Mesodermal cell (in vitro differentiated cells): ENCODE measurements around the gene ARF1.
A peak's percentile ranks its signal among the peaks of the same experiment; 100 is the strongest.

Source experiments
- H3K27ac ChIP-seq: 2 replicates; pipeline ENCODE4 v1.7.0; 2013; ENCODE audit warnings: mild to moderate bottlenecking, low read depth, low read length, moderate library complexity; ENCODE audit not compliant: severe bottlenecking
- H3K36me3 ChIP-seq: 2 replicates; pipeline ENCODE4 v1.7.1; 2013; ENCODE audit warnings: mild to moderate bottlenecking, low read length, moderate library complexity; ENCODE audit not compliant: control insufficient read depth, insufficient read depth
- H3K4me1 ChIP-seq: one replicate; pipeline ENCODE4 v1.7.1; 2013; ENCODE audit warnings: mild to moderate bottlenecking, low read length; ENCODE audit not compliant: insufficient read depth, control insufficient read depth, poor library complexity, severe bottlenecking
- H3K4me3 ChIP-seq: 2 replicates; pipeline ENCODE4 v1.7.0; 2013; ENCODE audit warnings: low read length, control low read depth, mild to moderate bottlenecking; ENCODE audit not compliant: insufficient read depth, poor library complexity, severe bottlenecking; ENCODE audit errors: extremely low read depth
- H3K9me3 ChIP-seq: 2 replicates; pipeline ENCODE4 v1.7.1; 2013; ENCODE audit warnings: mild to moderate bottlenecking, low read length, moderate library complexity; ENCODE audit not compliant: control insufficient read depth
- WGBS, 2 experiments: methylation state at CpG; one replicate each; pipeline ENCODE4 v1.1.5; 2013; ENCODE audit warnings: missing lambda C conversion rate in 2 of 2; ENCODE audit not compliant: insufficient coverage in 2 of 2; 5-methylcytosine and 5-hydroxymethylcytosine counted together

The ARF1 gene

DNA sequence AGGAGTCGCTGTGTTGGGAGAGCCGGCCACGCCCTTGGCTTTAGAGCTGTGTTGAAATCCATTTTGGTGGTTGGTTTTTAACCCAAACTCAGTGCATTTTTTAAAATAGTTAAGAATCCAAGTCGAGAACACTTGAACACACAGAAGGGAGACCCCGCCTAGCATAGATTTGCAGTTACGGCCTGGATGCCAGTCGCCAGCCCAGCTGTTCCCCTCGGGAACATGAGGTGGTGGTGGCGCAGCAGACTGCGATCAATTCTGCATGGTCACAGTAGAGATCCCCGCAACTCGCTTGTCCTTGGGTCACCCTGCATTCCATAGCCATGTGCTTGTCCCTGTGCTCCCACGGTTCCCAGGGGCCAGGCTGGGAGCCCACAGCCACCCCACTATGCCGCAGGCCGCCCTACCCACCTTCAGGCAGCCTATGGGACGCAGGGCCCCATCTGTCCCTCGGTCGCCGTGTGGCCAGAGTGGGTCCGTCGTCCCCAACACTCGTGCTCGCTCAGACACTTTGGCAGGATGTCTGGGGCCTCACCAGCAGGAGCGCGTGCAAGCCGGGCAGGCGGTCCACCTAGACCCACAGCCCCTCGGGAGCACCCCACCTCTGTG, 15.9 kb downstream of the ARF1 start:
- Histone ChIP-seq H3K4me1 (peaks cover 6% of the 10 kb centered on the region), H3K36me3 (peaks cover 77% of the 10 kb centered on the region), H3K27ac (no peak overlapping the region), H3K4me3 (no peak overlapping the region), H3K9me3 (peaks cover 10% of the 10 kb centered on the region)
- 93 to 96% methylated on average over 28 of the region's 28 CpGs for WGBS, 2 experiments

DNA sequence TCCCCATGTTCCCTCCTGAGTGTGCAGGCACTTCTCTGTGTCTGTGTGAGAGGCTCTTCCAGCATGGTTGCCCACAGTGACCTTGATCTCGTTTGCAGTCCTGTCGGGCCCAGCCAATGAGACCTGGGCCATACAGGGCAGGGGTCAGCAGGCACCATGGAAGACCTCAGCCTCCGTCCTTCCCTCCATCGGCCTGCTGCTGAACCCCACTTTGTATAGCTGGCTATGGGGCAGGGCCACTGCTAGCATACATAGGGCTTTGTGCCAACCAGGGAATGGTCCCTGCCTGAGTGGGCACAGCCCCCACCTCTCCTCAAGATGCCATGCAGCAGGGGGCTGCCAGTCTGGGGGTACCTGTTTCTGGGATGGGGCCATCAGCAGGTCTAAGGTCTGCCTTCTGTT, 16.8 kb downstream of the ARF1 start:
- Histone ChIP-seq H3K4me3 (no peak overlapping the region), H3K27ac (no peak overlapping the region), H3K4me1 (peaks cover 6% of the 10 kb centered on the region), H3K36me3 (peaks cover 68% of the 10 kb centered on the region), H3K9me3 (peaks cover 5% of the 10 kb centered on the region)
- WGBS, 2 experiments: 96% methylated on average over 4 of the region's 4 CpGs

DNA sequence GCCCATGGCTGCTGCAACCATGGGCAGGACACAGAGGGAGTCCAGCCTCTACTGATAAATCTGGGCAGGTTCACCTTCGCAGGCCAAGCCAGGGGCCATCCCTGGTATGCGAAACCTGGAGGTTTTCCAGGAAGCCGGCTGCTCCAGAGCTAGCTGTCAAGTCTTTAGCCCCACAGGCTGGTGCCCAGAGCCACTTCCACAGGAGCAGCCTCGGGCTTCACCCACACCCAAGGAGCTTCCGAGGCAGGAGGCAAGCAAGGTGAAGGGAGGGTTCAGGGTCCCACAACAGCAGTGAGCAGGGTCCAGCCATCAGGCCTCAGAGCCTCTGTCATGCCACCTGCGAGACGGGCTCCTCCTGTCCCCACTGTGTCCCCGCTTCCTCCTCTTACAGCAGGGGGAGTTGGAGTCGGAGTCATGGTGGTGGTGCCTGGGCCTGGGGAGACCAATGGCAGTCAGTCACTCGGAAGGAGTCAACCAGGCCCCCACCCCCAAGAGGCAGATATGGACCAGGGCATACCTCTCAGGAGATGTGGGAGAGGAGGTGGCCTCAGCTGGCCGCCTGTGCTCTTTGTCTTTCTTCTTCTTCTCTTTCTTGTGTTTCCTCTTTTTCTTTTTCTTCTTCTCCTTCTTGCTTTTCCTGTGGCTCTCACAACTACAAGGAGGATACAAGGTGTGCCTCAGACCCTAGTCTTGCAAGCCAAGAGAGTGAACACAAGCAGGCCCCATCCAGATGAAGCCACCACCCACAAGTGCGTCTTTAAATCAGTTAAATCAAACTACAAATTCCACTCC, 18.5 kb downstream of the ARF1 start:
- no peaks in the 10 kb centered on the region for H3K9me3 ChIP-seq
- H3K4me3 ChIP-seq: peak overlapping the region; percentile 93
- H3K36me3 ChIP-seq: peaks cover 52% of the 10 kb centered on the region
- H3K4me1 ChIP-seq: peaks cover 6% of the 10 kb centered on the region
- H3K27ac ChIP-seq: no peak overlapping the region
- WGBS, 2 experiments: 92 to 99% methylated on average over 5 of the region's 12 CpGs

DNA sequence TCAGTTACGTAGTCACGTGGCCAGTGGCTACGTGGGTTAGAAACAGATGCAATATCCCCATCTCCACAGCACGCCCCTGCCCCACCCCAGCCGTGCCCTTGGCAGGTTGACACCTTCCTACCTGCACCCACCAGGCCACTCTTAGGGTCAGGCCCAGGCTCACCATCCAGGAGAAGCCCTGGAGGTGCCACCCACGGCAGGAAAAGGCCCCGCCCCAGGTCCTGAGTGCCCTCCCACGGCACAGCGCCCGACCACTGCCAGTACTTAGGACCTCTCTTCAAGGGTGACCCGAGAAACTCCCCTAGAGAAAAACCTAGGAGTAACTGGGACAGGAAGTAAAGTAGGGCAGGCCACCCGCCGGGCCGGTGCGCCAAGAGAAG, 19.1 kb downstream of the ARF1 start:
- H3K36me3 ChIP-seq: peaks cover 51% of the 10 kb centered on the region
- peaks cover 6% of the 10 kb centered on the region for H3K4me1 ChIP-seq
- peak overlapping the region; percentile 93 for H3K4me3 ChIP-seq
- no peak overlapping the region for H3K27ac ChIP-seq
- 77 to 79% methylated on average over 9 to 15 of the region's 15 CpGs for WGBS, 2 experiments
- no peaks in the 10 kb centered on the region for H3K9me3 ChIP-seq

DNA sequence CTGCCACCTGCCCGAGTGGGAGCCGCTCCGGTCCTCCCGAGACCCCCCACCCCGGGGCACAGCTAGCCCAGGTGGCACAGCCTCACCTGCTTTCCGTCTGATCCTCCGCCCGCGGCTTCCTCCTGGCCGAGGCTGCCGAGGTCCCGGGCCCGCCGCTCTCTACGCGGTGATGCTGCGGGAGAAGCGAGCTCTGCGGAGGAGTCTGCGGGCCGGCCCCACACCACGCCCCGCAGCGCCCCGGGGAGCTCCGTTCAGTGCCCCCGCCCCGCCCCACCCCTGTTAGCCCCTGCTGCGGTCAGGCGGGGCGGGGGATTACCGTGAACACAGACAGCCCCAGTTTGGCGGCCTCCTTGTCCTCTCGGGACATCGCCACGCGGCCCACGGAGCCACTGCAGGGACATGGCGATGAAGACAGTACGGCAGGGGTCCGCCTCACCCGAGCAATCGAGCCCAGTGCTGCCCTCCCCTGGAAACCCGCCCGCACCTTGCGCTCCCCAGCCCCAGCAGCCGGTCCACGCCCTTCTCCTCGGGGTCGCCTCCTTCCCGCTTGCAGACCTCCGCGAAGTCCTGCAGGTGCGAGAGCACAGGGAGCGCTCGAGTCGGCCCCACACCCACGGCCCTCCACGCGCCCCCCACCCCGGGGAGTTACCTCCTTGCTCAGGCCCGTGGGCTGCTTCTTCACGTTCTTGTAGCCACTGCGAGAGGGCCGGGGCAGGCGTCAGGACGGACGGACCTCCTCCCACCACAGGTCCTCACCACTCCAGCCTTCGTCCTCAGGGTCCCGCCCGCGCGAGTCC, 19.7 kb downstream of the ARF1 start:
- Histone ChIP-seq H3K36me3 (peaks cover 51% of the 10 kb centered on the region), H3K9me3 (no peaks in the 10 kb centered on the region), H3K27ac (no peak overlapping the region), H3K4me3 (peak overlapping the region; percentile 93), H3K4me1 (peaks cover 6% of the 10 kb centered on the region)
- WGBS, 2 experiments: 12 to 14% methylated on average over 28 to 55 of the region's 73 CpGs

DNA sequence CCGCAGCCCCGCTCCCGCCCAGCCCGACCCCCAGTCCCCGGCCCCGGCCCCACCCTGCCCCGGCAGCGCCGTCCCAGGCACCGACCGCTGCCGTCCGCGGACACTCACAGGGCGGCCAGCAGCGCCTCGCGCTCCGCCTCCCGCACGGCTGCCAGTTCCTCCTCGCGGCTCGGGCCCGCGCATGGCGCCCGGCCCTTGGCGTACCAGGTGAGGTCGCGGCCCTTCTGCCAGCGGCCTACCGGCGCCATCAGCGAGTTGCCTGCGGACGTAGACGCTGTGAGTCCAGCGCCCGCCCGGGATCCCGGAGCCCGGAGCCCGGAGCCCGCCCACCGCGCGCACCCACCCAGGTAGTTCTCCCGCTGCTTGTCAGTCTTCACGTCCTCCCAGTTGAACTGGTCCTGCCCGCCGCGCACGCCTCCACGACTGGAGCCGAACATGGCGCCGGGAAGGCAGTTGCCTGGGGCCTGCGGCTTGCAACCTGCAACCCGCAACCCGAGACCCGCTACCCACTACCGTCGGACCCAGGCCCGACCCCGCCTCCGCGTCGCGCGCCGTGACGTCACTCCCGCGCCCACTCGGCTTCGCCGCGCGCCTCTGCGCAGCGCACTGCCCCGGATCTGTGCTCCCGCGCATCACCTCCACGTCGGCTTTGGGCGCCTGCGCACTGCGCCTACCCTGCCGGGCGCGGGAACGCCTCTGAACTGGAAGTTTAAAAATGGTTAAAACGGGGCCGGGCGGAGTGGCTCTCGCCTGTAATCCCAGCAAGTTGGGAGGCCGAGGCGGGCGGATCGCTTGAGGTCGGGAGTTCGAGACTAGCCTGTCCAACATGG, 20.5 kb downstream of the ARF1 start, which contains the start of gene C1orf35:
Gene C1orf35 (minus strand): TSS at position 535 of the 830 bp plus-strand sequence. CDS start 98 bp downstream, at position 437.
- Histone ChIP-seq H3K4me1 (peaks cover 6% of the 10 kb centered on the region), H3K4me3 (peak within 1 kb of the TSS; percentile 93), H3K9me3 (no peaks in the 10 kb centered on the region), H3K27ac (peak within 1 kb of the TSS; percentile 69), H3K36me3 (peaks cover 50% of the 10 kb centered on the region)
- 0 to 1% methylated on average over 71 to 93 of the region's 104 CpGs for WGBS, 2 experiments

DNA sequence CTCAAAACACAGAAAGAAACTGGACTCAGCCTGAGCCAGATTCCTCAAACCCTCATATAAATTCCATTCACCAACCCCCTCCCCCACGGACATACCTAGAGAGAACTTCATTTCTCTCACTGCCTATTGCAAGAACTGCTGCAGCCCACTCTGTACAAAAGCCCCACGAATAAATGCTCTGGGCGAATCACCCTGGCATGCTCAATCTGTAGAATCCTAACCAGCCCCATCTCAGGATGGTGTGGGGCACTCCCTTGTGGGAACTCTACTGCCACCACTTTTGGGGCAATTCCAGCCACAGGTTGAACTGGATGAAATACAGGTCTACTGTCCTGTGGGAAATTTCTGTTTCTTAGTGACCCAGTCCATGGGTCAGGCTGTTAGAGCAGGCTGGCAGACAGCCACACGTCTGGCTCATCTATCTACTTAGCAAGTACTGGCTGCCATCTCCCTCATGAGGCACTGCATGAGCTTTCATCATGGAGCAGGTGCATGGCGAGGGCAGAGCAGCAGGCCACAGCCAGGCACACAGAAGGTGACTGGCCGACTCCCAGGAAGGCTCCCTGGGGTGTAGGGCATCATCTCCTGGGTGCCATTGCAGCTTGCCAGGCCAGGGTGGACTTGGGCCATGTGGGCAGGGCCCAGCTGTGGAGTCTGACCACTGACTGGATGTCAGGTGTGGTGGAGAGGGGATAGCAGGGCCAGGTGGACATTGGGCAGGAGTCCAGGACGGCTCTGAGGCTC, 22.2 kb downstream of the ARF1 start:
- Histone ChIP-seq H3K36me3 (peaks cover 33% of the 10 kb centered on the region), H3K4me3 (peak overlapping the region; percentile 93), H3K4me1 (peaks cover 10% of the 10 kb centered on the region), H3K27ac (peak overlapping the region; percentile 53), H3K9me3 (no peaks in the 10 kb centered on the region)
- WGBS, 2 experiments: 94% methylated on average over 6 to 7 of the region's 7 CpGs

DNA sequence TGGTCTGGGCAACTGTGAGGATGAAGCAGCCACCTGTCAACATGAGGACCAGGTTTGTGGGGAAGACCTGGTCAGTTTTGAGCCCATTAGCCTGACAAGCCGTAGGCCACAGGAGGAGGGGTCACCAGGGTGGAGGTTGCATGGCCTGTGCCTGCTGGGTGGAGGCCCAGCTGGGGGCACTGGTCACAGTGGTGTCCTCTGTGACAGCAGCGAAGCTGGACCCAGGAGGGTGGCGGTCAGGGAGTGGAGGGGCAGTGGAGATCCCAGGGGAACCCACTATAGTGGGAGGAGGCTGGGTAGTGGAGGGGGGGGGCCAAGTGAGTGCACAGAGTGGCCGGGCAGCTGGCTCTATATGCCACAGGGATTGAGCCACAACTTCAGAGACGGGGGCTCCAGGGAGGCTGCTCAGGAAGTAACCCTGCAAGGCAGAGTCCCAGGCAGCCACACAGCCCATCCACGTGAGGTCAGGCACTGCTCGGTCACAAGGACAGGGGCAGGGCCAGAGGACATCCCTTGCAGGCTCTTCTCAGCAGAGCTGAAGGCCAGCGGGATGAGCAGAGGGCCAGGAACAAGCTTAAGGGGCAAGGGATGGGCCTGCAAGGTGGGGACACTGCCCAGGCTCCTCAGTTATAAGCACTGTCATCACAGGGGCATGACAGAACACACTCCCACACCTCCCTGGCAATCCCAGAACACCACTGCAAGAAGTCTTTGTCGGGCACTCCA, 22.9 kb downstream of the ARF1 start:
- Histone ChIP-seq H3K9me3 (no peaks in the 10 kb centered on the region), H3K27ac (no peak overlapping the region), H3K36me3 (peaks cover 26% of the 10 kb centered on the region), H3K4me3 (no peak overlapping the region), H3K4me1 (peaks cover 16% of the 10 kb centered on the region)
- 91 to 95% methylated on average over 9 of the region's 9 CpGs for WGBS, 2 experiments

DNA sequence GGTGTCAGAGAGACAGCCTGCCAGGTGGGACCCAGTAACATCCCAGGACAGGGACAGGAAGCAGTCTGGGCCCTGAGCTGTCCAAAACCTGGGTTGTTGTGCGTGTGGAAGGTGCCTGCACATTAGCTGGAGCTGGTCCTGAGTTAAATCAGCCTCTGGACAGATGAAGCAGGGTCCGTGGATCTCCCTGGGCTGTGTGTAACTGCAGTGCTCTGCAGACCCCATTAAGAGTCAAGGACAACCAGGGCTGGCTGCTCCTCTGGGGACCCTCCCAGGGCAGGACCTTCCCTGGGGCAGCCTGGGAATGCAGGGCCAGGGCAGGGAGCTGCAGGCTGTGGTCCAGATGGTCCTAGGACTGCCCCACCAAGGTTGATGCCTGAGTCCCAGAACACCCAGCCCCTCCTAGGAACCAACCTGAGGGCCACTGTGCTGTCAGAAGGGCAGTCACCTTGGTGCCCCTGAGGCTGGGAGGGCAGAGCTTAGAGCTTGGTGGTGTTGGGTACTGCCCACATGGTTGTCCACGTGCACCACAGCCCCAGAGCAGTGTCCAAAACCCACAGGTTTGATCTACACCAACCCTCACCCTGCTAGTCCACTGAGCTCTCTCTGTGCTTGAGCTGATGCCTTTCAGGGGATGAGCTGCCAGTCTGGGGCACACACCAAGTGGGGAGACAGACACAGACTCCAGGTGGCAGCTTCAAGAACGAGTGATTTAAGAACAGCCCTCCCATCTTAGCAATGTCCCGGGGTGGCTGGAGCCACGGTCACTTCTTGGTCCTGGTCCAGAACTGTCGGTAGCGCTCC, 23.7 kb downstream of the ARF1 start:
- whole genome bisulfite sequencing, 2 experiments: 93 to 98% methylated on average over 7 to 8 of the region's 8 CpGs
- H3K4me1 ChIP-seq: peaks cover 16% of the 10 kb centered on the region
- H3K4me3 ChIP-seq: no peak overlapping the region
- peaks cover 18% of the 10 kb centered on the region for H3K36me3 ChIP-seq
- H3K27ac ChIP-seq: no peak overlapping the region
- no peaks in the 10 kb centered on the region for H3K9me3 ChIP-seq
